GM13976 (cell line): Measurements from ENCODE around the gene ADCK2.
"Not testable (repeated sequence)": the region's sequence is repeated elsewhere in the genome, so short reads cannot be mapped to it uniquely, and the experiment has no call there.

ENCODE experiments used
- DNase-seq: peaks from one replicate; pipeline ENCODE4 v3.0.0; 2012; ENCODE audit warnings: low spot score
- in situ Hi-C: fragments of 300-500 bp; cut with MboI; formaldehyde crosslinking; loops from one replicate; pipeline ENCODE4 v1.12.0; 2022; ENCODE audit warnings: low sequenced_read_pairs, mixed read lengths, inconsistent platforms; ENCODE audit not compliant: unreplicated experiment
- TF ChIP-seq, protein P1 (sequence below): IDR thresholded peaks from 2 replicates; pipeline ENCODE4 v1.5.1; 2012; ENCODE audit warnings: borderline replicate concordance, mild to moderate bottlenecking; ENCODE audit not compliant: insufficient read depth; ENCODE audit errors: extremely low read depth, missing control alignments, control extremely low read depth

The ADCK2 gene

GRCh38 chr7:140669352-140669751 is 3.4 kb upstream of the ADCK2 start:
- DNase-seq: no peak
- in situ Hi-C loops: no loop called here
- TF ChIP-seq, protein P1, sequence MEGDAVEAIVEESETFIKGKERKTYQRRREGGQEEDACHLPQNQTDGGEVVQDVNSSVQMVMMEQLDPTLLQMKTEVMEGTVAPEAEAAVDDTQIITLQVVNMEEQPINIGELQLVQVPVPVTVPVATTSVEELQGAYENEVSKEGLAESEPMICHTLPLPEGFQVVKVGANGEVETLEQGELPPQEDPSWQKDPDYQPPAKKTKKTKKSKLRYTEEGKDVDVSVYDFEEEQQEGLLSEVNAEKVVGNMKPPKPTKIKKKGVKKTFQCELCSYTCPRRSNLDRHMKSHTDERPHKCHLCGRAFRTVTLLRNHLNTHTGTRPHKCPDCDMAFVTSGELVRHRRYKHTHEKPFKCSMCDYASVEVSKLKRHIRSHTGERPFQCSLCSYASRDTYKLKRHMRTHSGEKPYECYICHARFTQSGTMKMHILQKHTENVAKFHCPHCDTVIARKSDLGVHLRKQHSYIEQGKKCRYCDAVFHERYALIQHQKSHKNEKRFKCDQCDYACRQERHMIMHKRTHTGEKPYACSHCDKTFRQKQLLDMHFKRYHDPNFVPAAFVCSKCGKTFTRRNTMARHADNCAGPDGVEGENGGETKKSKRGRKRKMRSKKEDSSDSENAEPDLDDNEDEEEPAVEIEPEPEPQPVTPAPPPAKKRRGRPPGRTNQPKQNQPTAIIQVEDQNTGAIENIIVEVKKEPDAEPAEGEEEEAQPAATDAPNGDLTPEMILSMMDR: no peak

- DNase-seq, in situ Hi-C loops: not testable (repeated sequence)
These were observed 2.9 kb upstream of the ADCK2 start for GRCh38 chr7:140669862-140670261.

GRCh38 chr7:140670343-140670935 is 2.3 kb upstream of the ADCK2 start:
- in situ Hi-C loops: no loop called here
- DNase-seq: no peak
- TF ChIP-seq, protein P1: no peak

DNA sequence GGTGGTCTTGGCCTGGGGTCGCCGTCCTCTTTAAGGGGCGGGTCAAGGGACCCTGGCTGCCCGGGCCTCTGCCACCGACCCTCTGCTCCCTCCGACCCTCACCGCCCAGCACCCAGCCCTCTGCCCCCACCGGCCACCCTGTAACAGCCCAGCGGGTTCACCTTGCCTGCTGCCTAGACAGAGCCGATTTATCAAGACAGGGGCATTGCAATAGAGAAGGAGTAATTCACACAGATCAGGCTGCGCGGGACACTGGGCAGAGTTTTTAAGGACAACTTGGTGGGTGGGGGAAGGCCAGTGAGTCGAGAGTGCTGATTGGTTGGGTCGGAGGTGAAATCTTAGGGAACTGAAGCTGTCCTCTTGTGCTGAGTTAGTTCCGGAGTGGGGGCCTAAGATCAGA is 779 bp upstream of the ADCK2 start:
- TF ChIP-seq, protein P1: no peak
- no peak for DNase-seq
- in situ Hi-C loops: no loop called here

DNA sequence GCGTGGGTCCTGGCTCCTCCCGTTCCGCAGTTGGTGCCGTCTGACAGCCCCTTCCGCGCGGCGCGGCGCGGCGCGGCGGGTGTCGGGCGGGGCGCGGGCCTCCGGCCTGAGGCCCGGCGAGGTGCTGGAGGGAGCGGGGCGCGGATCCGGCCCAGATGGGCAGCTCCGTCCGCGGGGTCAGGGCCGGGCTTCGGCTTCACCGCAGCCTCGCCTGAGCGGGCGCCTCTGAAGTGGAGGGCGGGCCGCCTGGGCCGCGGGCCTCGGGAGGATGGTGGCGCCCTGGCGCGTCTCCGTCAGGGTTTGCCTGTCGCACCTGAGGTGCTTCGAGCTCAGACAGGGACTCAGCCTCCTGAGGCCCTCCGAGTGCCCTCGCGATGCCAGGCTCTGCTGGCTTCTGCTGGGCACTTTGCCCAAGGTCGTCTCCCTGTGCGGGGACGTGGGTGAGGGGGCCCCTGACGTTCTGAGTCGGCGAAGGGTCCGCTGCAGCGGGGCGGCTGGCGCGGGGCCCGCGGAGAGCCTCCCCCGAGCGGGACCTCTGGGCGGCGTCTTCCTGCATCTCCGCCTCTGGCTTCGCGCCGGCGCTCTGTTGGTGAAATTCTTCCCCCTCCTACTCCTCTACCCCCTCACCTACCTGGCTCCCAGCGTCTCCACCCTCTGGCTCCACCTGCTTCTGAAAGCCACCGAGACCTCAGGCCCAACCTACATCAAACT is 473 bp downstream of the ADCK2 start:
- in situ Hi-C loops: no loop called here
- TF ChIP-seq, protein P1: no peak
- peak; percentile 71 for DNase-seq

DNA sequence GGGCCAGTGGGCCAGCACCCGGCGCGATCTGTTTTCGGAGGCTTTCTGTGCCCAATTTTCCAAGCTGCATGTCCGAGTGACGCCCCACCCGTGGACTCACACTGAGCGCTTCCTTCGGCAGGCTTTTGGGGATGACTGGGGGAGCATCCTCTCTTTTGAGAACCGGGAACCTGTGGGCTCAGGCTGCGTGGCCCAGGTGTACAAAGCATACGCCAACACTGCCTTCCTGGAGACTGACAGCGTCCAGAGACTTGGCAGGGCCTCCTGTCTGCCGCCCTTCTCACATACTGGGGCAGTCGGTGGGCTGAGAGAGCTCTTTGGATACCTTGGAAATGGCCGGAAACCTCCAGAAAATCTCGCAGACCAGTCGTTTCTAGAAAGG is 1.0 kb downstream of the ADCK2 start:
- in situ Hi-C loops: no loop called here
- TF ChIP-seq, protein P1: no peak
- DNase-seq: no peak

DNA sequence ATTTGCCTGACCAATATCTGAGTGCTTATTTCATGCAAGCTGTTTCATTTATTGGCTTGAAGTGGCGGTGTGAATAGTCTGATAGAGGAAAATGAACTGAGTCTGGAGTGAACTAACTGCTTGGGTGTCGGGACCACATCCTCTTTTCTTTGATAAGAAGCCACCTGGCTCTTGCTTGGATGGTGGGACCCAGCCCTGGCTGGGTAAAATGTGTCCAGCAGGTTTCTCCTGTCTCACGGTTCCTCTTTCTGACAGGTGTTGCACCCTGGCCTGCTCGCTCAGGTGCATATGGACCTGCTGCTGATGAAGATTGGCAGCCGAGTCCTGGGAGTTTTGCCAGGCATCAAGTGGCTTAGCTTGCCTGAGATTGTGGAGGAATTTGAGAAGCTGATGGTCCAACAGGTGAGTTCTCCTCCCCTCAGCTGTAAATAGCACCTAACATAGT is 1.6 kb downstream of the ADCK2 start:
- TF ChIP-seq, protein P1: no peak
- peak; percentile 49 for DNase-seq
- in situ Hi-C loops: no loop called here
